Choroid plexus epithelial cell (primary cell): ENCODE results near the gene PDE5A.
"Not testable (repeated sequence)": the region's sequence is repeated elsewhere in the genome, so short reads cannot be mapped to it uniquely, and the experiment has no call there.

Experiments used
- DNase-seq: peaks from one replicate; pipeline ENCODE4 v3.0.0-alpha.2; 2010; ENCODE audit warnings: low read depth
- H3K4me3 ChIP-seq: 2 replicates; pipeline ENCODE4 v1.5.1; 2011; ENCODE audit warnings: low read depth, mild to moderate bottlenecking, control low read depth, low read length, moderate library complexity
- CTCF ChIP-seq: conservative IDR thresholded peaks from 2 replicates; pipeline ENCODE4 v1.5.1; 2011; ENCODE audit warnings: low read depth, mild to moderate bottlenecking, control low read depth, inconsistent platforms, low read length, moderate library complexity

PDE5A gene

GRCh38 chr4:119478446-119479179, 150.0 kb downstream of the PDE5A start:
- TF ChIP-seq CTCF = no peak
- no peak overlapping the region for H3K4me3 ChIP-seq
- no peak for DNase-seq

- H3K4me3 ChIP-seq = no peak overlapping the region
- DNase-seq = peak; percentile 50
- no peak for TF ChIP-seq CTCF
Observed at GRCh38 chr4:119477412-119478053, 151.1 kb downstream of the PDE5A start.

- TF ChIP-seq CTCF = no peak
- DNase-seq = no peak
- H3K4me3 ChIP-seq = no peak overlapping the region
Observed at GRCh38 chr4:119471259-119471658, 157.3 kb downstream of the PDE5A start.

GRCh38 chr4:119470737-119471063, 157.9 kb downstream of the PDE5A start:
- not testable (repeated sequence) for H3K4me3 ChIP-seq, DNase-seq

GRCh38 chr4:119470021-119470736, 158.4 kb downstream of the PDE5A start:
- not testable (repeated sequence) for H3K4me3 ChIP-seq
- DNase-seq = peak; percentile 79

- DNase-seq = not testable (repeated sequence)
Observed at GRCh38 chr4:119469039-119469438, 159.6 kb downstream of the PDE5A start.

GRCh38 chr4:119462733-119463132, 165.9 kb downstream of the PDE5A start:
- DNase-seq = peak; percentile 47
- not testable (repeated sequence) for H3K4me3 ChIP-seq
- peak; percentile 39 for TF ChIP-seq CTCF

More at GRCh38 chr4:119469039-119469438, 159.6 kb downstream of the PDE5A start:
- H3K4me3 ChIP-seq = not testable (repeated sequence)

GRCh38 chr4:119455734-119456133, 172.9 kb downstream of the PDE5A start:
- peak; percentile 30 for DNase-seq
- H3K4me3 ChIP-seq = peak overlapping the region; percentile 40

GRCh38 chr4:119454491-119455270, 173.9 kb downstream of the PDE5A start:
- H3K4me3 ChIP-seq = peak overlapping the region; percentile 68
- peak; percentile 28 for TF ChIP-seq CTCF
- peak; percentile 99 for DNase-seq

- H3K4me3 ChIP-seq = peak overlapping the region; percentile 63
- not testable (repeated sequence) for DNase-seq
Observed at GRCh38 chr4:119454151-119454490, 174.5 kb downstream of the PDE5A start.

GRCh38 chr4:119453286-119453685, 175.3 kb downstream of the PDE5A start:
- not testable (repeated sequence) for DNase-seq

GRCh38 chr4:119449851-119450250, 178.8 kb downstream of the PDE5A start:
- not testable (repeated sequence) for DNase-seq, H3K4me3 ChIP-seq

More at GRCh38 chr4:119453286-119453685, 175.3 kb downstream of the PDE5A start:
- not testable (repeated sequence) for H3K4me3 ChIP-seq
